Astrocyte (in vitro differentiated cells and primary cell): ENCODE measurements around the gene CALY. TPM values are rescaled to one million over a fixed set of nuclear protein-coding genes. Genes with fewer than 3 reads are reported as not detected.

Experiments used
- DNase-seq: peaks from one replicate; pipeline ENCODE4 v3.0.0-alpha.2; 2010; ENCODE audit warnings: low read depth
- FAIRE-seq: peaks from 2 replicates; lab custom pipeline; 2011; peaks lifted over from hg19 to GRCh38; lab: Jason Lieb, UNC
- H2AFZ ChIP-seq: 2 replicates; pipeline ENCODE4 v1.6.0; 2012; ENCODE audit warnings: low read depth, low read length, inconsistent platforms
- H3K27ac ChIP-seq: 2 replicates; pipeline ENCODE4 v1.5.1; 2011; ENCODE audit warnings: low read depth, low read length, inconsistent platforms
- H3K27me3 ChIP-seq: 2 replicates; pipeline ENCODE4 v1.6.0; 2011; ENCODE audit warnings: low read length, inconsistent platforms; ENCODE audit not compliant: insufficient read depth
- H3K36me3 ChIP-seq: 2 replicates; pipeline ENCODE4 v1.5.1; 2011; ENCODE audit warnings: low read length, inconsistent platforms; ENCODE audit not compliant: insufficient read depth
- H3K4me1 ChIP-seq: 2 replicates; pipeline ENCODE4 v1.5.1; 2011; ENCODE audit warnings: low read length, inconsistent platforms; ENCODE audit not compliant: insufficient read depth
- H3K4me2 ChIP-seq: 2 replicates; pipeline ENCODE4 v1.6.0; 2012; ENCODE audit warnings: low read length, inconsistent platforms
- H3K4me3 ChIP-seq: 2 replicates; pipeline ENCODE4 v1.5.1; 2011; ENCODE audit warnings: low read depth, mild to moderate bottlenecking, low read length, inconsistent platforms; ENCODE audit not compliant: insufficient read depth
- H3K79me2 ChIP-seq: 2 replicates; pipeline ENCODE4 v1.6.0; 2012; ENCODE audit warnings: mild to moderate bottlenecking, low read length, inconsistent platforms; ENCODE audit not compliant: insufficient read depth
- H3K9ac ChIP-seq: 2 replicates; pipeline ENCODE4 v1.6.0; 2012; ENCODE audit warnings: mild to moderate bottlenecking, low read length, inconsistent platforms
- H3K9me3 ChIP-seq: 2 replicates; pipeline ENCODE4 v1.5.1; 2012; ENCODE audit warnings: low read depth, mild to moderate bottlenecking, low read length, inconsistent platforms; ENCODE audit not compliant: insufficient read depth
- H4K20me1 ChIP-seq: 2 replicates; pipeline ENCODE4 v1.6.0; 2012; ENCODE audit warnings: low read length, inconsistent platforms; ENCODE audit not compliant: insufficient read depth
- H3K27ac Mint-ChIP-seq: one replicate; pipeline ENCODE4 v1.8.0; 2021; ENCODE audit warnings: mild to moderate bottlenecking, mixed read lengths; ENCODE audit not compliant: unreplicated experiment
- H3K27me3 Mint-ChIP-seq: one replicate; pipeline ENCODE4 v1.8.0; 2021; ENCODE audit warnings: low read depth, mixed read lengths; ENCODE audit not compliant: unreplicated experiment
- H3K36me3 Mint-ChIP-seq: one replicate; pipeline ENCODE4 v1.8.0; 2021; ENCODE audit warnings: low read depth, mixed read lengths; ENCODE audit not compliant: unreplicated experiment
- H3K4me1 Mint-ChIP-seq: one replicate; pipeline ENCODE4 v1.8.0; 2021; ENCODE audit warnings: low read depth, mixed read lengths; ENCODE audit not compliant: unreplicated experiment
- H3K4me3 Mint-ChIP-seq: one replicate; pipeline ENCODE4 v1.8.0; 2021; ENCODE audit warnings: mild to moderate bottlenecking, moderate library complexity, mixed read lengths; ENCODE audit not compliant: unreplicated experiment
- H3K9me3 Mint-ChIP-seq: one replicate; pipeline ENCODE4 v1.8.0; 2021; ENCODE audit warnings: mild to moderate bottlenecking, mixed read lengths; ENCODE audit not compliant: unreplicated experiment
- CTCF ChIP-seq: IDR thresholded peaks from 2 replicates; pipeline ENCODE4 v1.5.1; 2011; ENCODE audit warnings: low read depth, mild to moderate bottlenecking, inconsistent platforms, low read length, moderate library complexity; ENCODE audit not compliant: insufficient read depth
- EZH2 ChIP-seq: IDR thresholded peaks from 2 replicates; pipeline ENCODE4 v1.6.1; 2012; ENCODE audit warnings: mild to moderate bottlenecking, low read length, inconsistent platforms; ENCODE audit not compliant: insufficient read depth
- total RNA-seq: library from RNA; stranded (reverse); gene quantifications from 2 replicates; pipeline ENCODE4 v1.2.1, GENCODE V29; 2021

CALY gene
- total RNA-seq, 1 donor from 2014 or later = 1.1 TPM

DNA sequence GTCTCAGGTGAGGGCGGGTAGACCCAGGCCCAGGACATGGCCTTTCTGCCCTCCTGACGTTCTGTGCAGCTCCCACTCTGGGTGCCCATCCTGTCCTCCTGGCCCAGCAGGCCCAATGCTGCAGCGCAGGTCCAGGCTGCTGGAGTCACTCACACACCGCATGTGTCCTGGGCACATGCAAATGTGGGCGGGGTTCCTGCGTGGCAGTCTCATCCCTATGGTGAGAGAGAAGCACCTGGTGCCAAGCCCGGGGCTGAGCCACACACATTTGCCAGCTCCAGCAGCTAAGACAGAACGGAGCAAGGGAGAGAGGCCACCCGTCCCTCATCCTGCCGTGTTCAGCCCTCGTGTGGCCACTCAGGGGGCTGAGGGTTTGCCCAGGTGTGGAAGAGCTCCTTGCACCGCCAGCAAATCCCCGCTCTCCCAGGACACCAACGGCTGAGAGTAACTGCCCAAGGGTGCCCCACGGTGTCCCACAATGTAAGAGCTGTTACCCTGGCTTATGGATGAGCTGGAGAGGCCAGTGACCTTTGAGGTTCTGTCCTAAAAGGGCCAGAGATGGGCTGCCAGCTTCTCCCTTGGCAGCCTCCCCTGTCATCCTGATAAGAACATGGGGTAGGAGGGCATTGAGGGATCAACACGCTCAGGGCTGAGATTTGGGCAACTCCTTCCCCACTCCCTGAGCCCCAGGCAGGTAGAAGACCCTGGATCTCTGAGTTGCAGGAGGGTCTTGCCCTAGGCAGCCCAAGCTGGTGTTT, 16.7 kb upstream of the CALY start:
- TF ChIP-seq CTCF = no peak
- no peak for TF ChIP-seq EZH2
- Histone ChIP-seq H3K4me1 (peaks cover 9% of the 10 kb centered on the region), H2AFZ (no peak overlapping the region), H3K27ac (no peak overlapping the region), H3K27me3 (no peaks in the 10 kb centered on the region), H3K4me3 (no peak overlapping the region), H3K79me2 (peaks cover 5% of the 10 kb centered on the region), H3K9ac (no peak overlapping the region), H3K9me3 (no peaks in the 10 kb centered on the region), H4K20me1 (peaks cover 7% of the 10 kb centered on the region), H3K36me3 (no peaks in the 10 kb centered on the region), H3K4me2 (no peak overlapping the region)
- H3K9me3 Mint-ChIP-seq = no peaks in the 10 kb centered on the region
- no peak overlapping the region for H3K4me3 Mint-ChIP-seq
- no peaks in the 10 kb centered on the region for H3K27me3 Mint-ChIP-seq
- H3K36me3 Mint-ChIP-seq = no peaks in the 10 kb centered on the region
- no peak for FAIRE-seq
- H3K4me1 Mint-ChIP-seq = no peaks in the 10 kb centered on the region
- no peak for DNase-seq
- no peak overlapping the region for H3K27ac Mint-ChIP-seq

DNA sequence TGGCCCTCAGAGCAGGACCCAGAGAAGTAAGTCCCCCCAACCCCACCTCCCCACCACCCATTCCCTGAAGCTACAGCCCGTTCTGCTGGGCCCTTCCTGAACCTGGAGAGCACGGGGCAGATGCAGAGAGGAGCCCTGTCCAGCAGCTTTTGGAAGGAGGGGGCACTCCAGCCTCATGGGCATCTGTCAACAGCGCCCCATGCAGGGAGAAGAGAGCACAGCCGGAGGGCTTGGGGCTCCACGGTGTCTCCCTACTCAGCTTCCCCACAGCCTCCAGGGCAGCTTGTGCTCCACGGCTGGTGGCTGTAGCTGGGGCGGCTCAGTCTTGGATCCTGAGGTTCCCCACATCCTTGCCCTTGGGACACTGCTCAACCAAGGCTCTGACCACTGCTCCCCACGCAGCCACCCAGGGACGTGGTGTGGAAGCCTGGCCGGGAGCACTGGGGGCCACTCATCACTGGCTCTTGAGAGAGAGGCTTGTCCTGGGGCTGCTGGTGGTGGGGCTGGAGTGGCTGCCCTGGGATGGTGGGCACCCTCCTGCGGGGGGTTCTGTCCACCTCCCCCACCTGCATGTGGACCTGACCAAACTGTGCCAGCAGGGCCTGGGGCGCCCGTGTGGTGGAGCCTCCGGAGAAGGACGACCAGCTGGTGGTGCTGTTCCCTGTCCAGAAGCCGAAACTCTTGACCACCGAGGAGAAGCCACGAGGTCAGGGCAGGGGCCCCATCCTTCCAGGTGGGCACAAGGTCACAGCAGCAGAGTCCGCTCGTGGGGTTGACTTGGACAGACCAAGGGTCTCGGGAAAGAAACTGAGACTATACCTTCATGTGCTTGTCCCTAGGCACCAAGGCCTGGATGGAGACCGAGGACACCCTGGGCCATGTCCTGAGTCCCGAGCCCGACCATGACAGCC, 15.0 kb upstream of the CALY start:
- Histone ChIP-seq H3K4me3 (no peak overlapping the region), H4K20me1 (peaks cover 6% of the 10 kb centered on the region), H3K9me3 (no peaks in the 10 kb centered on the region), H3K4me1 (peaks cover 3% of the 10 kb centered on the region), H3K27me3 (no peaks in the 10 kb centered on the region), H3K9ac (no peak overlapping the region), H3K79me2 (peaks cover 2% of the 10 kb centered on the region), H2AFZ (no peak overlapping the region), H3K36me3 (no peaks in the 10 kb centered on the region), H3K27ac (no peak overlapping the region), H3K4me2 (no peak overlapping the region)
- Mint-ChIP-seq H3K27me3 (no peaks in the 10 kb centered on the region), H3K27ac (no peak overlapping the region), H3K4me3 (no peak overlapping the region), H3K36me3 (no peaks in the 10 kb centered on the region), H3K4me1 (no peaks in the 10 kb centered on the region), H3K9me3 (no peaks in the 10 kb centered on the region)
- DNase-seq = no peak
- no peak for TF ChIP-seq CTCF
- no peak for FAIRE-seq
